PFSK-1 (cell line): ENCODE results near the gene UNC13C. TPM values are rescaled to one million over a fixed set of nuclear protein-coding genes. Genes with fewer than 3 reads are reported as not detected.

Experiments used
- FOXP2 ChIP-seq: optimal IDR thresholded peaks from 2 replicates; pipeline ENCODE3; 2011; ENCODE audit warnings: borderline replicate concordance, control low read depth, inconsistent platforms; ENCODE audit not compliant: insufficient read depth; ENCODE audit errors: extremely low read length, extremely low read depth
- POLR2AphosphoS5 ChIP-seq: IDR thresholded peaks from 2 replicates; pipeline ENCODE4 v1.6.1; 2012; ENCODE audit warnings: low read depth, mild to moderate bottlenecking, control low read depth, low read length, moderate library complexity
- REST ChIP-seq, 2 experiments: IDR thresholded peaks; 2 replicates each; pipeline versions ENCODE4 v1.6.1 to v1.8.0; 2011 to 2012; ENCODE audit warnings: low read depth in 2 of 2, low read length in 2 of 2, control low read depth in 1 of 2, inconsistent platforms in 1 of 2, mild to moderate bottlenecking in 1 of 2, moderate library complexity in 1 of 2; ENCODE audit not compliant: insufficient read depth in 1 of 2
- SIN3A ChIP-seq: IDR thresholded peaks from 2 replicates; pipeline ENCODE4 v1.6.1; 2012; ENCODE audit warnings: mild to moderate bottlenecking, low read length, moderate library complexity, borderline replicate concordance; ENCODE audit not compliant: insufficient read depth
- TAF1 ChIP-seq: IDR thresholded peaks from 2 replicates; pipeline ENCODE4 v1.6.1; 2012; ENCODE audit warnings: low read length, control low read depth, borderline replicate concordance; ENCODE audit not compliant: insufficient read depth
- polyA plus RNA-seq: library from polyadenylated mRNA; unstranded; fragments of >200 nt; gene quantifications from one replicate; pipeline ENCODE4 v1.2.1, GENCODE V29; 2012; ENCODE audit warnings: low read depth, missing spikeins; ENCODE audit not compliant: insufficient read length

UNC13C gene
- polyA plus RNA-seq = not detected

GRCh38 chr15:53978253-53978906 is at the start of gene UNC13C:
UNC13C (plus strand) TSS chr15:53978441; CDS start chr15:54012904, 34,463 bp downstream.
- TF ChIP-seq REST (IDR thresholded peaks at IDR 0.05; ENCODE audit: insufficient read depth in 1 of 2, low read depth in 2 of 2, low read length in 2 of 2) = no peak
- TF ChIP-seq TAF1 = no peak
- no peak for TF ChIP-seq FOXP2
- TF ChIP-seq SIN3A = no peak
- no peak for TF ChIP-seq POLR2AphosphoS5

GRCh38 chr15:53936137-53936536 is 42.1 kb upstream of the UNC13C start:
- no peak for TF ChIP-seq SIN3A
- no peak for TF ChIP-seq FOXP2
- TF ChIP-seq POLR2AphosphoS5 = no peak
- no peak for TF ChIP-seq REST (IDR thresholded peaks at IDR 0.05; ENCODE audit: insufficient read depth in 1 of 2, low read depth in 2 of 2, low read length in 2 of 2)
- no peak for TF ChIP-seq TAF1

GRCh38 chr15:53950572-53950971 is 27.7 kb upstream of the UNC13C start:
- TF ChIP-seq REST (IDR thresholded peaks at IDR 0.05; ENCODE audit: insufficient read depth in 1 of 2, low read depth in 2 of 2, low read length in 2 of 2) (no peak), SIN3A (no peak), POLR2AphosphoS5 (no peak), FOXP2 (no peak), TAF1 (no peak)

- TF ChIP-seq TAF1 = no peak
- TF ChIP-seq REST (IDR thresholded peaks at IDR 0.05; ENCODE audit: insufficient read depth in 1 of 2, low read depth in 2 of 2, low read length in 2 of 2) = no peak
- TF ChIP-seq POLR2AphosphoS5 = no peak
Measured at GRCh38 chr15:53955396-53955795, 22.8 kb upstream of the UNC13C start.
